ENCODE data around the gene FBXO41.

DNA sequence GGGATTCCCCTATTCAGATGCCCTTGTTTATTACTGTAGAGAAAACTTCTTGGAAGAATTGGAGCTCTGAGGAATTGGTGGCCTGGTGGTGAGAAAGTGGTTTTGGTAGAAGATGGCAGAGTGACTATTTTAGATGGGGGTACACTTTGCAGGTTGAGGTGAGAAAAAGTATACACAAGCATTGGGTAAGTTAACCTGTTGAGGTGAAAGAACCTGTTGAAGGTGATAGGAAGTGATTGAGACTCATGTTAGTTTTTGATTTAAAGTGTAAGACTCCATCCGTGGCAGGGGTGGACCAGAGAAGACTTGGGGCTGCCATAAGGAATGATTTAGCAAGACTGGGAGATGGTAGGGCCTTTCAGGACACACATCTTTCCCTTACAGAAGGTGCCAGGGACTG lies 47.1 kb downstream of the FBXO41 start:
- TF ChIP-seq RAD21 (IDR thresholded peaks at IDR 0.05; ENCODE audit: insufficient read depth, low read depth, low read length) (no peak), POLR2A (IDR thresholded peaks at IDR 0.05; ENCODE audit: low read depth, low read length) (no peak)
- TF ChIP-seq, protein P1, sequence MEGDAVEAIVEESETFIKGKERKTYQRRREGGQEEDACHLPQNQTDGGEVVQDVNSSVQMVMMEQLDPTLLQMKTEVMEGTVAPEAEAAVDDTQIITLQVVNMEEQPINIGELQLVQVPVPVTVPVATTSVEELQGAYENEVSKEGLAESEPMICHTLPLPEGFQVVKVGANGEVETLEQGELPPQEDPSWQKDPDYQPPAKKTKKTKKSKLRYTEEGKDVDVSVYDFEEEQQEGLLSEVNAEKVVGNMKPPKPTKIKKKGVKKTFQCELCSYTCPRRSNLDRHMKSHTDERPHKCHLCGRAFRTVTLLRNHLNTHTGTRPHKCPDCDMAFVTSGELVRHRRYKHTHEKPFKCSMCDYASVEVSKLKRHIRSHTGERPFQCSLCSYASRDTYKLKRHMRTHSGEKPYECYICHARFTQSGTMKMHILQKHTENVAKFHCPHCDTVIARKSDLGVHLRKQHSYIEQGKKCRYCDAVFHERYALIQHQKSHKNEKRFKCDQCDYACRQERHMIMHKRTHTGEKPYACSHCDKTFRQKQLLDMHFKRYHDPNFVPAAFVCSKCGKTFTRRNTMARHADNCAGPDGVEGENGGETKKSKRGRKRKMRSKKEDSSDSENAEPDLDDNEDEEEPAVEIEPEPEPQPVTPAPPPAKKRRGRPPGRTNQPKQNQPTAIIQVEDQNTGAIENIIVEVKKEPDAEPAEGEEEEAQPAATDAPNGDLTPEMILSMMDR (IDR thresholded peaks at IDR 0.05 in 2 of 3, conservative IDR thresholded peaks at IDR 0.05 in 1 of 3; ENCODE audit: control insufficient read depth in 2 of 3, extremely low read depth in 1 of 3, insufficient read depth in 1 of 3, low read depth in 3 of 3, low read length in 3 of 3): no peak
- TF ChIP-seq, protein P2, sequence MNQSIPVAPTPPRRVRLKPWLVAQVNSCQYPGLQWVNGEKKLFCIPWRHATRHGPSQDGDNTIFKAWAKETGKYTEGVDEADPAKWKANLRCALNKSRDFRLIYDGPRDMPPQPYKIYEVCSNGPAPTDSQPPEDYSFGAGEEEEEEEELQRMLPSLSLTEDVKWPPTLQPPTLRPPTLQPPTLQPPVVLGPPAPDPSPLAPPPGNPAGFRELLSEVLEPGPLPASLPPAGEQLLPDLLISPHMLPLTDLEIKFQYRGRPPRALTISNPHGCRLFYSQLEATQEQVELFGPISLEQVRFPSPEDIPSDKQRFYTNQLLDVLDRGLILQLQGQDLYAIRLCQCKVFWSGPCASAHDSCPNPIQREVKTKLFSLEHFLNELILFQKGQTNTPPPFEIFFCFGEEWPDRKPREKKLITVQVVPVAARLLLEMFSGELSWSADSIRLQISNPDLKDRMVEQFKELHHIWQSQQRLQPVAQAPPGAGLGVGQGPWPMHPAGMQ (IDR thresholded peaks at IDR 0.05; ENCODE audit: borderline replicate concordance): no peak

All from GM12878 (cell line).